ENCODE measurements around the gene ALOX5AP. TPM values are rescaled to one million over a fixed set of nuclear protein-coding genes. Genes with fewer than 3 reads are reported as not detected.

Gene ALOX5AP
- total RNA-seq = 10 to 100 TPM; 21.3 to 21.7 TPM

DNA sequence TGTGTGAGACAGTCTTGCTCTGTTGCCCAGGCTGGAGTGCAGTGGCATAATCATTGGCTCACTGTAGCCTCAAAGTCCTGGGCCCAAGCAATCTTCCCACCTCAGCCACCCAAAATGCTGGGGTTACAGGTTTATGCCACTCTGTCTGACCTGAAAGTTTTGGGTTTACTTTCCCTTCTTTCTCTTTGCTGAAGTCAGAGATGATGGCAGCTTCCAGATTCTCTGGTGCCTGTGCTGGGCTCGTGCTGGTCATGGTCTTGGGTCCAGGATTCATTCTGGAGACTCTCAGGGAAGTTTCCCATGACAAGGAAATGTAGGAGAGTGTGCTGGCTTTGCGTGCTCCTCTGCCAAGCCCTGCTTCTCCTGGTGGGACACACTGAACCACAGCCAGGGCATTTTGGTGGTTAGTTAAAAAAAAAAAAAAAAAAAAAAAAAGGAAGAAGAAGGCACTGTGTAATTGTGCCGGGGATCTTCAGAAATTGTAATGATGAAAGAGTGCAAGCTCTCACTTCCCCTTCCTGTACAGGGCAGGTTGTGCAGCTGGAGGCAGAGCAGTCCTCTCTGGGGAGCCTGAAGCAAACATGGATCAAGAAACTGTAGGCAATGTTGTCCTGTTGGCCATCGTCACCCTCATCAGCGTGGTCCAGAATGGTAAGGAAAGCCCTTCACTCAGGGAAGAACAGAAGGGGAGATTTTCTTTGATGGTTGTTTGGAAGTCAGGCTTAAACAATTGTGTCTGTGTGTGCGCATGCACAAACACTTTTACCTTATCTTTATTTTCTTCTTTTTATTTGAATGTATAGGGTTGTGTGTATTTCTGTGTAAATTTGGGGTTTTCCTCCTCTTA, at the start of gene ALOX5AP:
Gene ALOX5AP, plus strand, starts transcription at position 519 of the 847 bp plus-strand sequence. Its CDS starts 63 bp downstream, at position 582.
- H3K27ac Mint-ChIP-seq = peak within 1 kb of the TSS; percentile 93
- CTCF ChIA-PET = no interaction called here
- intact Hi-C loops (cut with micrococcal nuclease) = loop anchor here (1.0 kb wide), 1 partner anchor 9 kb away; no protein-coding TSS in a partner anchor
- H3K36me3 Mint-ChIP-seq (ENCODE audit: low read depth) = no peaks in the 10 kb centered on the region
- H3K9me3 Mint-ChIP-seq = no peaks in the 10 kb centered on the region
- H3K4me1 Mint-ChIP-seq (ENCODE audit: low read depth) = peaks cover 58% of the 10 kb centered on the region
- peaks cover 2% of the 10 kb centered on the region for H3K27me3 Mint-ChIP-seq (ENCODE audit: low read depth)
- peak; percentile 67 for DNase-seq
- H3K4me3 Mint-ChIP-seq = peak within 1 kb of the TSS; percentile 92

DNA sequence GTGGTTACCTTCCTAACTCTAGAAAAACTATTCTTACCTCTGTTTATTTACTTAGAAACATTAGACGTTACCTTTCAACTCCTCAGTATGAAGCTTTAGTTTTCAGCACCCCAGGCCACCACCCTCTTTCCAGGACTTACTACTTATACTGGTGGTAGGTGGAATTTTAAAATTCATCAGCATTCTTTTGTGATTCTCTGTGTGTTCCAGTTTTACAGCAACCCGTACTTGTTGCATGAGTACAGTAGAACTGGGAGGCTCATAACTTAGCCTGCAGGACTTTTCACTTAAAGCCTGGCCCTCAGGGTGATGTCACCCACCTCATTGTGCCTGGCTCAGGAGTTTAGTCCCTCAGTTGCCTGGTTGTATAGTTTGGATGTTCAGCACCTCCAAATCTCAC, 49.4 kb upstream of the ALOX5AP start:
- no peaks in the 10 kb centered on the region for H3K36me3 Mint-ChIP-seq (ENCODE audit: low read depth)
- intact Hi-C loops (cut with micrococcal nuclease) = no loop called here
- no peak overlapping the region for H3K4me3 Mint-ChIP-seq
- H3K9me3 Mint-ChIP-seq = peaks cover 2% of the 10 kb centered on the region
- H3K27me3 Mint-ChIP-seq (ENCODE audit: low read depth) = no peaks in the 10 kb centered on the region
- CTCF ChIA-PET = no interaction called here
- no peak overlapping the region for H3K27ac Mint-ChIP-seq
- H3K4me1 Mint-ChIP-seq (ENCODE audit: low read depth) = peaks cover 9% of the 10 kb centered on the region
- DNase-seq = no peak

DNA sequence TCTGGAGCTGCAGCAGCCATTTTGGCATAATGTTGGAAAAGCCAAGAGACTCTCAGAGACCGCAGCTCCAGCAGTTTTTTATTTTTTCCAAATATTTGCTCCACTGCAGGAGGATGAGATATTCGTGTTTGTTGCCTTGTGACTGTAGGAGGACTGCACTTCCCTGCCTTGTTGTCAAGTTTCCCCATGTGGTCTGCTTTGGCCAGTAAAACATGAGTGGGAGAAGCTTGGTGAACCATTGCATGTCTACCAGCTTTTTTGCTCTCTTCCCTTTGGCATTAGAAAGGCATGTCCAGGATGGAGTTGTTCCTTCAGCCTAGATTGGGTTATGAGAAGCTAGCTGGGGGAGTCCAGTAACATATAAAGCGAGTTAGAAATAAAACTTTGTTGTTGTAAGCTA, 47.7 kb upstream of the ALOX5AP start:
- Mint-ChIP-seq H3K4me1 (ENCODE audit: low read depth) (peaks cover 9% of the 10 kb centered on the region), H3K9me3 (peaks cover 2% of the 10 kb centered on the region), H3K4me3 (no peak overlapping the region), H3K27me3 (ENCODE audit: low read depth) (no peaks in the 10 kb centered on the region), H3K27ac (no peak overlapping the region), H3K36me3 (ENCODE audit: low read depth) (no peaks in the 10 kb centered on the region)
- CTCF ChIA-PET = interaction anchor here (0.6 kb wide), 1 partner anchor 314 kb away, joined by 3 read pairs; no protein-coding TSS in a partner anchor
- intact Hi-C loops (cut with micrococcal nuclease) = no loop called here
- DNase-seq = no peak

DNA sequence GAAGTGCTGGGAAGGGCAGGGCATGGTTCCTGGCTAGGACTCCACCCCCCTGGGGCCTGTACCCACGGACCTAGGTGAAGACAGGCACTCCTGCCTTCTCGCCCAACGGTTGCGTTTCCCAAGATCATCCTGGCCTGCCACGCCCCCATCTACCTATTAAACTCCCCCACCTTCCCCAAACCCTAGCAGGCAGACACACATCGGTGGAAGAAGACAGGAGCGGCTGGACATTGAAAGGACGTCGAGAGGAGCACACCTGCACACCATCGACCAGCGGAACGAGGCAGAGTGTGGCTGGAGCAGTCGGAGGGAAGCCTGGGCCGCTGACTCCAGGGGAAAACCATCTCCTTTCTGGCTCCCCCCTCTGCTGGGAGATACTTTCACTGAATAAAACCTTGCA, 45.6 kb upstream of the ALOX5AP start:
- H3K27me3 Mint-ChIP-seq (ENCODE audit: low read depth) = no peaks in the 10 kb centered on the region
- CTCF ChIA-PET = interaction anchor here (1.4 kb wide), 1 partner anchor 21 kb away, joined by 3 read pairs; no protein-coding TSS in a partner anchor
- no peak overlapping the region for H3K4me3 Mint-ChIP-seq
- H3K4me1 Mint-ChIP-seq (ENCODE audit: low read depth) = peaks cover 9% of the 10 kb centered on the region
- peaks cover 2% of the 10 kb centered on the region for H3K9me3 Mint-ChIP-seq
- intact Hi-C loops (cut with micrococcal nuclease) = no loop called here
- no peaks in the 10 kb centered on the region for H3K36me3 Mint-ChIP-seq (ENCODE audit: low read depth)
- DNase-seq = no peak
- H3K27ac Mint-ChIP-seq = no peak overlapping the region

DNA sequence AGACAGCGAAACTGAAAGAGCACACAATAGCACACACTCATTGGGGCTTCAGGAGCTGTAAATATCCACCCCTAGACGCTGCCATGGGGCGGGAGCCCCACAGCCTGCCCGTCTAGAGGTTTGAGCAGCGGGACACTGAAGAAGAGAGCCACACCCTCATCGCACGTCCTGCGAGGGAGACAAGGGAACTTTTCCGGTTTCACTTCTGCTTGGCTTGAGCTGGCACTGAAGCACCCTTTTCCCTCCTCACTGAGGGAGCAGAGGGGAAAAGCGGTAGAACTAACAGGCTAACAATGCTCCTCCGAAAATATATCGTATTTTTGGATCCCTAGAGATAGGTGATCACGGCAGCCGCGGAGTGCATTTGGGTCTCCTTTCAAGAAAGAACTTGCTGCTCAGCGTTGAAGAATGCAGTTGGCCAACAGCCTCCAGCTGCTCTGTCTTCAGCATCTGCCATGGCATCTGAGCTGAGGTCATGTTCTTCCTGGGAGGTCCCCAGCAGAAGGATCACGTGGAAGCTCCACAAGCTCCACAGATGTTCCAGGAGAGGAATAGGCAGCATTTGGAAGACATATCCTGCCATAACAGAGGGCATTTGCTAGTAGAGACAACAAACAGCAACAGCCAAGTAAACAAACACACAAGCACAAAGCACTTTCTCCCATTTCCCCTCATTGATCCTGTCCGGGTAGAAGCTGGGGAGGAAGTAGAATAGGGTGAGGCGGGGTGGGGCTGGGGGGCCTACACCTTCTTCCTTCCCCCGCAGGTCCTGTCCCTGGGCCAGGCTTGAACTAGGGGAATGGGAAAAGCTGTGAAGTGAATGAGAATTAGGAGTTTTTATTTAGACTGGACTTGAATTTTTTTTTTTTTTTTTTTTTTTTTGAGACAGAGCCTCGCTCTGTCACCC, 44.8 kb upstream of the ALOX5AP start:
- CTCF ChIA-PET = interaction anchor here (1.0 to 1.4 kb wide), 2 partner anchors 22 to 106 kb away, joined by 3 read pairs; no protein-coding TSS in a partner anchor
- Mint-ChIP-seq H3K36me3 (ENCODE audit: low read depth) (no peaks in the 10 kb centered on the region), H3K4me3 (peak overlapping the region; percentile 46), H3K9me3 (peaks cover 2% of the 10 kb centered on the region), H3K4me1 (ENCODE audit: low read depth) (peaks cover 9% of the 10 kb centered on the region), H3K27me3 (ENCODE audit: low read depth) (peaks cover 3% of the 10 kb centered on the region), H3K27ac (no peak overlapping the region)
- no peak for DNase-seq
- intact Hi-C loops (cut with micrococcal nuclease) = no loop called here

DNA sequence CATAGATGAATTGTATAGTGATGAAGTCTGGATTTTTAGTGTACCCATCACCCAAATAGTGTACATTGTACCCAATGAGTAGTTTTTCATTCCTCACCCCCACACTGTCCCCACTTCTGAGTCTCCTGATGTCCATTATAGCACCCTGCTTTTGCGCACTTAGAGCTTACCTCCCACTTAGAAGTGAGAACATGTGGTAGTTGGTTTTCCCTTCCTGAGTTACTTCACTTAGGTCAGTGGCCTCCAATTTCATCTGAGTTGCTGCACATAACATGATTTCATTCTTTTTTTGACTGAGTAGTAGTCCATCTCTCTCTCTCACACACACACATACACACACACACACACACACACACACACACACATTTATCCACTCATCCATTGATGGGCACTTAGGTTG, 43.2 kb upstream of the ALOX5AP start:
- no peak for DNase-seq
- intact Hi-C loops (cut with micrococcal nuclease) = no loop called here
- Mint-ChIP-seq H3K27me3 (ENCODE audit: low read depth) (peaks cover 9% of the 10 kb centered on the region), H3K4me3 (no peak overlapping the region), H3K27ac (no peak overlapping the region), H3K4me1 (ENCODE audit: low read depth) (peaks cover 15% of the 10 kb centered on the region), H3K9me3 (peaks cover 2% of the 10 kb centered on the region), H3K36me3 (ENCODE audit: low read depth) (no peaks in the 10 kb centered on the region)
- CTCF ChIA-PET = no interaction called here

DNA sequence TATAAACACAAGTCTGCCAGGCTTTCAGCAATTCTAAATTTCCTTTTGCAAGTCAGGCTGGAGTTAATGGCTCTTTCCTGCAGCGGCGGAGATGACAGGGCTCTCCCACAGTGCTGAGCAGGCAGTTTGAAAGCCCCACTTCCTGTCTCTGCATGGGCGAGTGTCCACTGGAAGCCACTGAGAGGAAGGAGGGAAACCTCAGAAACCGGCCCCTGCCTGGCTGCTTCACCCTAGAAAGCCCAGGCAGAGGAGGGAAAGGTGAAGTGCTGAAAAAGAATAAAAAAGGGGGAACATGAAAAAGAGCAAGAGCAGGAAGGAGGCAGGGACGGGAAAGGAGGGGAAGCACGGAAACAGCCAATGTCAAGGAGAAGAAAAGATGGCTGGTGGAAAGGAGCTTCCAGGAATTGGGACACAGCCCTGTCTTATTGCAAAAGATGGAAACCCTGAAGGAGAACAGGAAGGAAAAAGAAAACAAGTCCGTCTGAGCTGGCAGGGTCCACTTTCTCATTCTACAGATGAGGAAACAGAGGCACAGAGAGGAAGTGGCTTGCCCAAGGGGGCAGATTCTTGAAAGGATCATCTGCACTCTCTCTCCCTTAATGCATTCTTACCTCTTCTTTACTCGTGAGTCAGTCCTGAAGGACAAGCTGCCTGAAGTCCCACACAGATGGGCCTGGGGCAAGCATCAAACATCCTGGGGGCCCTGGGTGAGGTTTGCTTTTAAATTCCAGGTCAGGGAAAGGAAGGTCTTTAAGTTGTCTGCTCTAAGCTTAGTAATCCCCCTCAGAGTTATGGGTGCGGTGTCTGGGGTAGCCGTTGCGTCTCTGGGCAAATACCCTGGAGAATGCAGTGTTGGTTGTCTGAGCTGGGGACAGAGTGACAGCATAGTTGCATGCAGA, 38.8 kb upstream of the ALOX5AP start:
- Mint-ChIP-seq H3K9me3 (no peaks in the 10 kb centered on the region), H3K27me3 (ENCODE audit: low read depth) (peaks cover 9% of the 10 kb centered on the region), H3K36me3 (ENCODE audit: low read depth) (no peaks in the 10 kb centered on the region), H3K4me1 (ENCODE audit: low read depth) (peaks cover 6% of the 10 kb centered on the region), H3K4me3 (no peak overlapping the region), H3K27ac (no peak overlapping the region)
- intact Hi-C loops (cut with micrococcal nuclease) = no loop called here
- CTCF ChIA-PET = interaction anchor here (0.6 kb wide), 1 partner anchor 378 kb away, joined by 3 read pairs; no protein-coding TSS in a partner anchor
- DNase-seq = no peak

DNA sequence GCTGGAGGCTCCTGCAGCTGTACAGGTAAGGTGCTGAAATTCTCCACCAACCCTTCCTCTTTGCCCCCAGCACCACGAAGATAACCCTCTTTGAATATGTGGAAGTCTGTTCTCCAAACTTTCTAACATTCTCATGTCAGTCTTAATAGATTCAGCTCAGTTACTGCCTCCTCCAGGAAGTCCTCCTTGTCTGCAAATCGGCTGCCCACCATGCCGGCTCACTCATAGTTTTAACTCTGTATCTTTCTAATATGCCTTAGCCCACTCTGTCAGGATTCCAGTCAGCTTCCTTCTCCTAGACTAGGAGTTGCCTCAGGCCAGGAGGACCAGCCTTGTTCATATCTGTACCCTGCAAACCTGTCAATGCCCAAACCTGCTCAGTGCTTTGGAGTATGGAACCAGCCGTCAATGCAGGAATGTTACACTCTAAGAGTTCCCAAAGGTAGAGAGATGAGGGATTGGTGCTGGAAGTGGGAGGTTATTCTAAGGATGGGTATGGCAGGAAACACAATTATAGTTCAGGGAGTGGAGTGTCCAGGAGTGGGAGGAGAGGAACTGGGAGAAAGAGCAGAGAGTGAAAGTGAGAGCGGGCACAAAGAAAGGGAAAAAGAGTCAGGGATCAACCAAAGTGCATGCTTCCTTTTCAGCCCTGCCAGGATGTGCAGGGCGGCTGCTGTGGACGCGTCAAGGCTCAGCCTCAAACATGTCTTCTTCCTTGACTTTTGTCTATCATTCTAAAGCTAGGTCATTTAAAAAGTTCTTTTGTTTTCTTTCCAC, 38.0 kb upstream of the ALOX5AP start:
- Mint-ChIP-seq H3K4me1 (ENCODE audit: low read depth) (peaks cover 6% of the 10 kb centered on the region), H3K27me3 (ENCODE audit: low read depth) (peaks cover 9% of the 10 kb centered on the region), H3K27ac (no peak overlapping the region), H3K36me3 (ENCODE audit: low read depth) (no peaks in the 10 kb centered on the region), H3K4me3 (no peak overlapping the region), H3K9me3 (no peaks in the 10 kb centered on the region)
- intact Hi-C loops (cut with micrococcal nuclease) = no loop called here
- no peak for DNase-seq
- CTCF ChIA-PET = interaction anchor here (0.6 kb wide), 1 partner anchor 377 kb away, joined by 3 read pairs; no protein-coding TSS in a partner anchor

DNA sequence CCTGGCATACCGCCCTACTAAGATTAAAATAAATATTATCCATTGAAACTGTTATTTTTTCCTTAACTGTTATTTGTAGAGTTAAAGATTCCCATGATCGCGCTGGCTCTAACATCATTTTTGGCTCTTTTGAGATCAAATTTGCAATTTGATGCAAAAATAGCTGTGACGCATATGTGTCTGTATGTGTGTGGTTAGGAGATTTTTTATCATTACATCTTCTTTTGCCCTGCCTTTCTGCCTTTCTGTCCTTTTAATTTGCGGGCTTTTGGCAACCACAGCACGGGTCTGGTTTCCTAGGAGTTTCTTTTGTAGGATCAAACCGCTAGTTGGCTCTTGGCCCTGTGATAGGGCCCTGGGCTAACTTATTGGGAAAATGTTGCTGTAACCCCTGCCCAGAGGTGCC, 37.3 kb upstream of the ALOX5AP start:
- Mint-ChIP-seq H3K4me3 (no peak overlapping the region), H3K4me1 (ENCODE audit: low read depth) (peaks cover 6% of the 10 kb centered on the region), H3K27ac (no peak overlapping the region), H3K36me3 (ENCODE audit: low read depth) (no peaks in the 10 kb centered on the region), H3K27me3 (ENCODE audit: low read depth) (peaks cover 9% of the 10 kb centered on the region), H3K9me3 (no peaks in the 10 kb centered on the region)
- no peak for DNase-seq
- intact Hi-C loops (cut with micrococcal nuclease) = no loop called here
- CTCF ChIA-PET = no interaction called here

DNA sequence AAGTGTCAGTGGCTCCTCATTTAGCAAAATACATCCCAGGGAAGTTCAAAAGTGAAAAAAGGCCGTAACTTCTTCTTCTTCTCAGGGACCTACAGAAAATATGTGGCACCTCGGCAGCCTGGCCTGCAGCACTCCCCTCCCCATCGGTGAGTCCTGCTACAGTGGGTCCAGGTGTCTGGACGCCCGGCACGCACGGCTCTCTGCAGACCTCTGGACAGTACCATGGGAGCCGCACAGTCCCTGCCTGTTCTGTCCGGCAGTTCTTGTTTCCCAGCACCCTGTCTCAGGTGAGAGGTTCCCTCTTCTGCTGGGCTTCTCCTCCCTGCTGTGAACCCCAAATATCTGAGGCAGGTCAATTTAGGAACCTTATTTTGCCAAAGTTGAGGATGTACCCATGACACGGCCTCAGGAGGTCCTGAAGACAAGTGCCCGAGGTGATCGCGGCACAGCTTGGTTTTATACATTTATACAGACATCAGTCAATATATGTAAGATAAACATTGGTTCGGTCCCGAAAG, 36.8 kb upstream of the ALOX5AP start:
- DNase-seq = no peak
- CTCF ChIA-PET = no interaction called here
- no peaks in the 10 kb centered on the region for H3K36me3 Mint-ChIP-seq (ENCODE audit: low read depth)
- H3K27me3 Mint-ChIP-seq (ENCODE audit: low read depth) = peaks cover 9% of the 10 kb centered on the region
- H3K27ac Mint-ChIP-seq = no peak overlapping the region
- H3K4me1 Mint-ChIP-seq (ENCODE audit: low read depth) = peaks cover 6% of the 10 kb centered on the region
- no peak overlapping the region for H3K4me3 Mint-ChIP-seq
- no peaks in the 10 kb centered on the region for H3K9me3 Mint-ChIP-seq
- intact Hi-C loops (cut with micrococcal nuclease) = no loop called here

DNA sequence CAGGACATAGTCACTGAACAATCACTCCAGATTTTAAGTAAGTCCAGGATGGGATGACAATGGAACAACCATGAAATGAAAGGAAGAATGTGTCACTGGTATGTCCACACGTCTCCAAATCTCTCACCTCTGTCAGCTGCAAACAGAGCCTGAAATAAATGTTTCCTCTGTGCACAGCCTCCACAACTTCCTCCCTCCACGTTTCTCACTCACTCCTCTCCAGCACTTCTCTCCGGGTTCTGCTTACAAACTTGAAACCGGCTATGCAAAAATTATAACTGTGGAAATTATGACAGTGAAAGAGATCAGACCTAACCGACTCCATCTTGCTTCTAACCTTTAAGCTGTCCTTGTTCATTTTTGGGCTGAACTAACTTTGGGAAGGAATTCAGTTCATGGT, 35.0 kb upstream of the ALOX5AP start:
- no peak for DNase-seq
- CTCF ChIA-PET = no interaction called here
- intact Hi-C loops (cut with micrococcal nuclease) = no loop called here
- Mint-ChIP-seq H3K4me1 (ENCODE audit: low read depth) (peaks cover 6% of the 10 kb centered on the region), H3K4me3 (no peak overlapping the region), H3K27me3 (ENCODE audit: low read depth) (peaks cover 8% of the 10 kb centered on the region), H3K9me3 (no peaks in the 10 kb centered on the region), H3K36me3 (ENCODE audit: low read depth) (no peaks in the 10 kb centered on the region), H3K27ac (no peak overlapping the region)
